SIG-M5 (cell line): ENCODE results near the gene IL36A.

Experiments
- DNase-seq: peaks from one replicate; lab custom pipeline; 2025; lab: John Stamatoyannopoulos, UW

Gene IL36A

DNA sequence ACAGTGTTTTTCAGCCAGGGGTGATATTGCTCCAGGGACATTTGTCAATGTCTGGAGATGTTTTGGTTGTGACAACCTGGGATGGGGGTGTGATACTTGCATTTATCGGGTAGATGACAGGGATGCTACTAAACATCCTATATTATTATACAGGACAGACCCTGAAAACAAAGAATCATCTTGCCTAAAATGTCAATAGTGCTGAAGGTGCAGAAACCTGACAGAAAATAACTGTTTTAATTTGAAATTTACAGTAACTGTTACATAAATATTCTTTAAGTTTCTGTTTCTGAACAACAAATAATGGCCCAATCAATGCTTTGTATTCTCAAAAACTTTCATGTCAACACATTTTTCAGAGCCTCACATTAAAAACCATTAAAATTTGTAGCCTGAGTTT lies 2.0 kb downstream of the IL36A start:
- DNase-seq: no peak

DNA sequence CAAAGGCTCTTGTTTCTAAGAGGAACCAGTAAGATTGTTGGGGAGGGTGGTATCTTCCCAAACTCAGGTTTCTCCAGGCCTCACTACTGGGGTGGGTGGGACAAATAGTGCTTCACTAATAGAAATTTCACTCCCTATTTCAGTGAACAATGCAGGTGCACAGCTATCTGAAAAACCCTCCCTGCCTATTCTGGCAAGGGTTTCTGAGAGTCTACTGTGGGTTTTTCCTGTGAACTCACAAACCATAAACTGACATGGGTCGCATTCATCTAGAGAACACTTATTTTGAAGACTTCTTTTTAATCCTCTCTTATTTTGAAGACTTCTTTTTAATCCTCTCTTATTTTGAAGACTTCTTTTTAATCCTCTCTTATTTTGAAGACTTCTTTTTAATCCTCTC lies 4.4 kb downstream of the IL36A start:
- no peak for DNase-seq

DNA sequence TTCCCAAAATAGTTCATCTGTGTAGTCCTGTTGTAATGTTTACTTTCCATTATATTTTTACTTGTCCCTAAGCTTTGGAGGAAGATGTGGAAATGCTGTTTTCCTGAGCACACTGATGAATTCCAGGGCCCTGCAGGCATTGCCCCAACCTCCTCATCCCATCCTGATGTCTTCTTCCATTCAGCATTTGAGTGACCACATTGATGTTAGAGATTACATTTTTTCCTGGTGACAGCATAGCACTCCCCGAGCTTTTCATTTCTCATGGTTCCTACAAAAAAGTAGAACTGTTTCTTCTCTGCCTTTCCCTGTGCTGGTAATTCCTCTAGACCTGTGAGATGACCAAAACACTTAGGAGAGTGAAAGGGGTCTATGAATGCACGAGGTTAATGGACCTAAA lies 4.8 kb downstream of the IL36A start:
- DNase-seq: no peak

DNA sequence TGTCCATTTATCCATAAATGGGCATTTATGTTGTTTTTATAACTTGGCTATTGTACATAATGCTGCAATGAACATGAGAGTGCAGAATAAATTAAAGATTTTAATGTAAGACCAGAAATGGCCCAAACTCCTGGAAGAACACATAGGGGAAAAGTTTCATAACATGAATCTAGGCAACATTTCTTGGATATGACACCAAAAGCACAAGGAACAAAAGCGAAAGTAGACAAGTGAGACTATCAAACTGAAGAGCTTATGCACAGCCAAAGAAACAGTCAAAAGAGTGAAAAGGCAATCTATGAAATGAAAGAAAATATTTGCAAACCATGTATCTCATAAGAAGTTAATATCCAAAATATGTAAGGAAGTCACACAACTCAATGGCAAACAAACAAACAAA lies 5.8 kb downstream of the IL36A start:
- no peak for DNase-seq

DNA sequence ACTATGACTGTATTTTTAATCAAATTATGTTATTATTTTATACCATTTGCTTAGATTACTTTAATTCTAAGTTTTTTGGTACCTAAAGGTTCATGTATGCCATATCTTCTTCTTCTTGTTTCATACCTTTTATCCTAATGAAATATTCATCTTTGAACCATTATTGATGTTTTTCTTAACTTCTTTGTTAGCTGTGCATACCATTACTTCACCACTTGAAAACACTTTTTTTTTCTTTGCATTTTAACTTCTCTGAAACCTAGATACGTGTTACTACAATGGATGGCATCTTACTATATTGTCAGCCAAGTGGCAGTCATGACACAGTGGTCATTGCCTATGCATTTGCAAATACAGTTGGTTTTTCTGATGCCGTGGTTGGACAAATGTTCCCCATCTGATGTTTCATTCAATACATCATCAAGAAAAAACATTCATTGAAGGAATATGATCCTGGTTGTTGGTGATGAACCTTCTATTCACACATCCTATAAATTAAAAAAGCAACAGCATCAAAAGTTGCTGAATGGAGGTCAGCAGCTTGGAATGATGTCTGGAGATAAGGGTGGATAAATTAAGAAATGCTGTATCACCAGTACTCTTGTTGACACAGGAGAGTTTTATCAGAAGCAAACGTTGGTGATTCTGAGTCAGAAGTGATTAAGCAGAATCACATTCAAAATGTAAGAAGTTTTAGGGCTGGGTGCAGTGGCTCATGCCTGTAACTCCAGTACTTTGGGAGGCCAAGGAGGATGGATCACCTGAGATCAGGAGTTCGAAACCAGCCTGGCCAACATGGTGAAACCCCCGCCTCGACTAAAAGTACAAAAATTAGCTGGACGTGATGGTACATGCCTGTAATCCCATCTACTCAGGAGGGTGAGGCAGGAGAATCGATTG lies 7.4 kb downstream of the IL36A start:
- DNase-seq: no peak

DNA sequence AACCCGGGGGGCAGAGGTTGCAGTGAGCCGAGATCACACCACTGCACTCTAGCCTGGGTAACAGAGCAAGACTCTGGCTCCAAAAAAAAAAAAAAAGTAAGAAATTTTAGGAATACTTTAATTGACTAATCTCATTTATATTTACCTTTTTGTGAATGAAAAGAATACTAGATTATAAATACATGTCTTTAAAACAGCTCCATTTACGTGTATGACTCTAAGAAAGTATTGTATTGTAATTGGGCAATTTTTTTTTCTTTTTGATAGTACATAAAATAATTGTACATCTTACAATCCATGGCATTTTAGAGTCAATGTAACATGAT lies 8.0 kb downstream of the IL36A start:
- no peak for DNase-seq

DNA sequence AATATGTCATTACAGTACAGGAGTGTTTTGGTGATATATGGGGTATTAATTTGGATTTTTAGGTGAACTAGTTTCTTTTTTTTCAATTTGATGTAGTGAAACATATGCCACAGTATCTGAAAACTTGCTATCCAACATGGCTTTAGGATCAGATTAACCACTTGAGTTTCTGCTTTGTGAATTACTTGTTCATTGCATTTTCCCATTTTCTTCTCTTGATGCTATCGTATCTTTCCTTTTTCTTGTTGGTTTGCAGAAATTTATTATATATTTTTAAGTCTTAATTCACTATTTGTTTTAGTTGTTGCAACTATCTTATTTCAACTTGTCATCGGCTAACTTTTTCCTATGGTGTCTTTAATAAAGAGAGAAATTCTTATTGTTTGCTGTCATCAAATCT lies 8.8 kb downstream of the IL36A start:
- DNase-seq: no peak

DNA sequence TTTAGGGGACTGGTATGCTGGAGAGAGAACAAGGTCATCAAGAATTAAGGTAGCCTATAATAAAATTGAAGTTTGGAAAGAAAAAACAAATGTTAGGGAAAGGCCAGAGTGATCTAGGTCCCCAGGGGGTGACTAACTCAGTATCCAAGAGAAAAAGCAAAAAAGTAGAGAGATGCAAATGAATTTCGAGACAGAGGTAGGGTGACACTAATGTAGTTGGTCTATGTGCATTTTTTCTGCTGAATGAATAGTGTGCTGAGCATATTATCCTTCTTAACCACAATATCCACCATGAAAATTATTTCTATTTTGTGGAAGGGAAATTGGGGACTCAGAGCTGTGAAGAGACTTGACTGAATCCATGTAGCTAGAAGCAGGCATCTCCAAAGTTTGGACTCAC lies 9.8 kb downstream of the IL36A start:
- DNase-seq: no peak

DNA sequence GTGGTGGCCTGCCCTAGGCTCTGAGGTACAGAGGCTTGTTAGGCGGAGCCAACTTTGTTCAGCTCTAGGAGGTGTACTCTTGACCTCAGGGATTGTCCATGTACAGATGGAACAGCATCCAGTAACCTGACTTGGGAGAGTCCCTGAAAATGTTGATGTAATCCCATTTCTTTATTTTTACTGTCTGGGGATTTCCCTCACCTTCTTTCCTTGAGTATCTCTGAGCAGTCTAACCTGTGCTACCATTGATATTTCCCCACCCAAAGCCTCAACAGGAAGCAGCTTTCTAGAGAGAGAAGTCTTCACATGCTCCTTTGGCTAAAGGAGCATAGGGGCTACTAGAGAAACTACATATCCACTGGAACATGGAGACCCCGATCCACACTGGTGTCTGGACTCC lies 10.4 kb downstream of the IL36A start:
- DNase-seq: no peak

DNA sequence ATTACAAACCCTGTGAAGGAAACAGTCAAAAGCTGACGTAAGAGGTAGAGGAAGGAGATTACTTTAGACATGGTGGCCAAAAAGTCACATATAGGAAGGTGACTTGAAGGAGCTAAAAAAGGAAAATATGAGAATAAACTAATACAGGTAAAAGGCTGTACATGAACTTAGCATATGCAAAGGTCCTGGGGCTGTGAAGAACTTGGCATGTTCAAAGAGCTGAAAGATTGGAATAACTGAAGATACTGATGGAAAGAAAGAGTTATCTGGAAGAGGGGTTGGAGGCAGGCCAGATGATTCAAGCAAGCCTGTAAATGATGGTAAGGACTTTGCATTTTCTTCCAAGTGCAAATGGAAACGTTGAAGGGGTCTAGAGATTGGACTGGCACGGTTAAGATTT lies 13.2 kb downstream of the IL36A start:
- DNase-seq: no peak

DNA sequence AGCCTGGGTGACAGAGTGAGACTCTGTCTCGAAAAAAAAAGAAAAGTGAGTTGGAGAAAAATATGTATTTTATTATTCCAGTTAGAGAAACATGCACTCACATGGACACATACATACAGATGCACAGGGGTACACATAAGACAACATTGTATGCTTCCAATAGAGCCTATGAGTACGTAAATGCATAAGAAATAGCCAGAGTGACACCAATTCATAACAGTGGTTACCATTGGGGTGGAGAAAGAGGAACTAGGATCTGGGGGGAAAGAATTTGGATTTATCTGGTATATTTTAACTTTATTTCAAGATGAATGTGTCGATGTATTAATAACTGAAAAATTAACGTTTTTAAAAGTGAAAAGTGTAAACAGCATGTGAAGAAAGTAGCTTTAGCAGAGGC lies 16.1 kb downstream of the IL36A start:
- no peak for DNase-seq

DNA sequence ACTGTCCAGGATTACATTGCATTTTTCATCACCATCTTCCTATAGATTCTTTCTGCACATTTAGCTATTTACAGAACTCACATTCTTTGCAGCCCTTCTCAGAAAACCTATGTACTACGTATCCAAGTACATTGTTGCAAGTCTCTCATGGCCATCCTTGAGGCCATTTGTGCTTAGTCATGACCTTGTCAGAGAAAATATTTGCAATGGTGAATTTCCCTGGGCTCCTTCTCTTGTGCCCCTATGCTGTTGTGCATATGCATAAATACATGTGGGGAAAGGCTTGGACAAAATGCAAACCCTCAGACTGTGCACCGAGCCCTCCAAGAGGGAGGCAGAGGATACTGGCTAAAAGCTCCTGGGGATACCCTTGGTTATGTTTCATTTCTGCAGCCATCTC lies 19.5 kb downstream of the IL36A start:
- no peak for DNase-seq

DNA sequence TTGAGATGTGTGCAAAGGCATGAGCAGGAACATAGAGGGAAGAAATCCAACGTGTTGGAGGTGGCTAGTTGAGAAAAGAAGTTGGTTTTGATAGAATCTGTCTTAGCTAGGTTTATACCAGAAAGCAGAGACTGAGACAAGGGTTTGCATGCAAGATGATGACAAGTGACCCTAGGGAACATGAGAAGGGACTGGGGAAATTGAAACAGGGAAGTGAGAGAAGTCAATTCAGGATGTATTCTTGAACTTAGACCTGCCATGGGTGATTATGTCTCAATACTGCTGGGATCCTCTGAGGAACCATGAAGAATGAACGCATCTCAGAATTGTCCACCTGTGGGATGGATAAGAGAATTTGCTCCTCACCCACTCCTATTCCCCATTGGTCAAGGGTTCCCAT lies 20.5 kb downstream of the IL36A start:
- no peak for DNase-seq

DNA sequence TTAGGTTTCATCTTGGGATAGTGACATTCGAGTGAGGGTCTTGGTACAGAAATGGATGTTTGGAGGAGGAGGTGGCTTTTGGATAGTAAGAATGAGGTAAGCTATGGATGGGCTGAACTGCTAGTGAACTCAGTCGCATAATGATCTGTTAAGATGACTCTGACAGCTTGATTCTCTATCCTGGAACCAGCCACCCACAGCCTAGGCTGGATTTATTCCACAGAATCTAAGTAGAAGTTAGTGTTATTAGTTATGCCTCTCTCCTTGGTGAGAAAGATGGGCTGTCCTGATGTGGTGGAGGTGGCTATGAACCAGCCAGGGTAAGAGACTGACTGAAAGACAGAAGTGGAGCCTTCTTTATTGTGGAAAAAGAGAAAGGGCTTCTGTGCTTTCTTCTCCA lies 22.4 kb downstream of the IL36A start:
- DNase-seq: no peak

DNA sequence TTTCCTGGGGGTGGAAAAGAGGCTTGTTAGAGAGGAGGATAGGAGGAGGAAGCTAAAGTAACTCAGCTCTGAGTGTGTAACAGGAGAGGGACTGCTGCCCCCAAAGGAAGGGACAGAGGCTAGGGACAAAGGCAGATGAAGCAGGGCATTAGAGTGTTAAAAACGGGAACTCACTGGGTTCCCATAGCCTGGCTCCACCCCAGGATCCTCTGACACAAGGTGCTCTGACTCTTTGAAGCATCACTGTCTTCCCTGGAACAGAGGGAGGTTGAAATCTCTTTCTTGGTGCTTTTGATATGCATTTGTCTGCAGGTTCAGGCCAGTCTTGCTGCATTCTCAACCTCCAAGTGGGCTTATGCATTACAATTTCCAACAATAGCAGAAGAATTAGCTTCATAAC lies 22.9 kb downstream of the IL36A start:
- no peak for DNase-seq

DNA sequence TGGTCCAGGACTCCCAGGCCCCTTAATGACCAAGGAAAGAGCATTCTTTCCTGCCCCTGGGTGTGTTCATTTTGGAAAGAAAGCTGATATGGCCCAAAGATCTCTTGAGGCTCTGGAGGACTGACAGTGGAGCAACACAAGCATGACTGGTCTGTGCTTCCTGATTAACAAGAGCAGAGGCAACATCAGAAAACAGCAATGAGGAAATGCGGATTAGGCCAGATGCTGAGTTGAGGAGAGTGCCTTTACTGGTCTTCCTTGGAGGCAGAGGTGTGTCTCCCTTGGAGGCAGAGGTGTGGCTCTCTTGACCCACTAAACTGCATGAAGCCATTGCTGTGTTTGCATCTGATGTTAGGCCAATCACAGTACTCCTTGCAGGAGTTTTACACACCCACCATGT lies 27.5 kb downstream of the IL36A start:
- no peak for DNase-seq

DNA sequence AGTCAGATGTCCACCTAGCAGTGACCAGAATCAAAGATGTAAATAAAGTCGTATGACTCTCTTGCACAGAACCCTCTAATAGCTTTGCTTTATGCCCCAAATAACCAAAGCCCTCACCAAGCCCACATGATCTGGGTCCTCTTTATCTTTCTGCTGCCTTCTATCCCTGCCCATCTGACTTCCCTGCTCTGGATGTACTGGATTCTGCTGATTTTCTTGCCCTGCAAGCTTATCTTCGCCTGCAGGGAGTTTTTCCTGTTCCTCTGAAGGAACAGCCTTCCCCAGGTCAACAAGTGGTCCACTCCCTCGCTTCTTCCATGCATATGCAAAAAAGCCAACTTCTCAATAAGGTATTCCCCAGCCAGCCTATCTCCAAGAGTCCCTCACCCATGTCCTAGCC lies 28.8 kb downstream of the IL36A start:
- DNase-seq: no peak

DNA sequence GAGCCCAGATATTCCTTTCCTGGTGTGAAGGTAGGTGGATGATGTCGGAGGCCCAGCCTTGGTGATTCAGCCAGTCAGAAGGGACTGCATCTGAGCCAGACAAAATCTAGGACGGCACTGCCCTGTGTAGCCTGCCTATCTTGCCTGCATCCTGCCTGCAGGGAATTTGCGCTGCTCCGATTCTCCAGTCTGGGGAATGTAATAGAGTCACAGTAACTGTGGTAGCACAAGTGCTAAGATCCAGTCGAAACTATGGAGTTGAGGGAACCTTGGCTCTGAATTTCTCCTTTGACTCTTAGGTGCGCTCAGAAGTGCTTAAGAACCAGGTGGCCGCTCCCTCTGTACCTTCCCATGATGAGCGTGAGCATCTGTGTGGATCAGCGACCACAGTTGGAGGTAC lies 31.5 kb downstream of the IL36A start:
- no peak for DNase-seq

DNA sequence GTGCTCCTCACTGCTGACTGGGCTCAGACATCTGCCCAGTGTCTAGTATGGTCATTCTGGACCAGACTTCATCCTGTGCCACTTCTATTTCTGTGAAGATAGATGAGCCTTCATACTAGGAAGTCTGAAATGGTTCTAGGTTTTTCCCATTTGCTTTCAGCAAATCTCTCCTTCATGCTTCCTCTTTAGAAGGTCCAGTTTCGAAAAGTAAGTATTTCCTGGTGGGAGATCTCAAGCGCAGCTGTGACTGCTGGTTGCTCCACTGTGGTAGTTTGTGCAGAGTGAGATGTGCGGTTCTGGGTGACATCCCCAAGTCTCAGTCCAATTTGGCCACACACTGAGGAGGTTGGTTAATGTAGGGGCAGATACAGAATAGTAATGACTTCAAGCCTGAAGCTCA lies 33.0 kb downstream of the IL36A start:
- no peak for DNase-seq

DNA sequence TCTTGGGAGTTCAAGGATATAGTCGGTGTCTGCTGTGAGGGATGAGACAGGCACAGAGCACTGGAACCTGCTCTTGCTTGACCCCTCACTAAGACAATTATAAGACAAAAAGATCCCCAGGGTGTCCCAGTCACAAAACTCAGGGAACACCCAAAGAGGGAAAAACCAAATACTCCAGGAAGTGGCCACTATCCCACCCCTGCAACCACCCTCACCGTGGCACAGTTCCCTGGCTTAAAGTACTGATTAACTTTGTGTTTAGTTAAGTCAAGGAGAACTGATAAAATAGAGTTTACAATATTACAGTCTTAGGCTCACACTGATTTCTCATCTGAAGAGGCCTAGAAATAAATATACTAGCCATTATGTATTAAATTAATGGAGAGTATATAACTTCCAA lies 33.9 kb downstream of the IL36A start:
- DNase-seq: no peak

DNA sequence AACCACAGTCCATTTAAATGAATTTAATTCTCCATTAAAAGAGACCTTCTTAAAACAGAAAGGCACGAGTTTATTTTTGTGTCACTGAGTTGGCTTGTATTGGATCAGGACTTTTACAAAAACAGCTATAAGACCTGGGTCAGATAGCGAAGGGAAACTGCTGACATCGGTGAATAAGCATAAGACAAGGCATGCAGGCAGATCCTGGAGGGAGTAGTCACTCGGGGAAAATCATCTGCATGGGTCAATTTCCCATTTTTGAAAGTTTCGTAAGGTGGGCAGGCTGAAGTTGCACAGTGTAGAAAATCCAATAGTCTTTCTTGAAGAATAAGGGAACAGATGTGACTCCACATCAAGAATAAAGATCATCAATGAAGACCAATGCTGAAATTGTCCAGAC lies 34.5 kb downstream of the IL36A start:
- DNase-seq: no peak

DNA sequence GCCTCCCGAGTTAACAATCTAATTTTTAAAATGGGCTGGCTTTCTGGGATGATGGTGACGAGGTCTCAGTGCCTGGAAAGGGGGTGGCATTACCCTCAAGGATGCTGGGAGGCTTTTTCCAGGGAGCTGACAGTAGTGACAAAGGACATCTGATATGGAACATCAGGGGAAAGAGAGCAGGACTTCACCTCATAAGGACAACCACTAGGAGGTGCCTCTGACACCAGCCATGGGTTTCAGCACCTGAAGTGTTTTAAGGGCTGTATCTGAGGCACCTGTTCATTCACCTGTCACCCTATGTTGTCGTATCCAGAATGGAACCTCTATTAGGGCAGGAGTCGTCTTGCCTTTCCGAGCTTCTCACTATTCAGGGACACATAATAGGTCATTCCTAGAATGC lies 36.6 kb downstream of the IL36A start:
- no peak for DNase-seq

DNA sequence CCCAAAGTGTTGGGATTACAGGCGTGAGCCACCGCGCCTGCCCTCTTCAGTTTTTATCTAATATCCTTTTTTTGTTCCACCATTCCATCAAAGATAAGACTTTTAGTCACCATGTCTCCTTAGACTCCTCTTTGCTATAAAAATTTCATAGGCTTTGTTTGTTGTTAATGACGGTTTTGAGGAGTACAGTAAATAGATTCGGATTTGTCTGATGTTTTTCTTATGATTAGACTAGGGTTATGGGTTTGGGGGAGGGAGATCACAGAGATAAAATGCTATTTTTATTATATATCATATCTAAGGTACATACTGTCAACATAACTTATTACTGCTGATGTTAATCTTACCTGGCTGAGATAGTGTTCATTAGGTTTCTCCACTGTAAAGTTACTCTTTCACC lies 41.2 kb downstream of the IL36A start:
- DNase-seq: no peak
